ENCODE measurements around the gene SERPINB7. TPM values are rescaled to one million over a fixed set of nuclear protein-coding genes. Genes with fewer than 3 reads are reported as not detected.

SERPINB7 gene
- total RNA-seq, 2 experiments from 2014 or later = not detected

DNA sequence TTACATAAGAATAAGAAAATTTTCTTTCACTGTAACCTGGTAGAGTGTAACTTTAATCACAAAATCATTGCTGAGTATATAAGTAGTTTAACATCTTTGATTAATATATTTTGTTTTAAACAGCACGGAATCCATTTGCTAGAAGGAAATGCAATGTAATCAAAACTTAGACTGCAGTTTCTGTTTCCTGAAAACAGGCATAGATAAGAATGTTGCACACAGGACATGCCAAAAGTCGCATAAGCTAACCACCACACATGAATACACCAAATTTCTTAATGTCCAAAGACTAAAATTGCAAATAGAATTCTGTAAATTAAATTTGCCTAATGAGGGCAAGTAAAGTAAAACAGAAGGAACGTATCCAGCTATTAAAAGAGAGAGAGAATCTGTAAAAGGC, 61.2 kb downstream of the SERPINB7 start:
- H3K9me2 ChIP-seq (ENCODE audit: insufficient read depth, low read length) = no peaks in the 10 kb centered on the region
- no peaks in the 10 kb centered on the region for H3K36me3 ChIP-seq (ENCODE audit: insufficient read depth, low read length)
- DNase-seq (ENCODE audit: low spot score) = no peak
- H4K20me1 ChIP-seq (ENCODE audit: insufficient read depth, low read length) = no peaks in the 10 kb centered on the region
- no peaks in the 10 kb centered on the region for H3K79me2 ChIP-seq (ENCODE audit: insufficient read depth, low read depth, low read length)
- no peak overlapping the region for H3K27ac ChIP-seq (ENCODE audit: low read depth, low read length, poor library complexity, severe bottlenecking)
- POLR2A ChIA-PET = no interaction called here
- H3K4me3 ChIP-seq (ENCODE audit: low read depth, low read length, poor library complexity, severe bottlenecking) = no peak overlapping the region
- H3K9me3 ChIP-seq (ENCODE audit: low read length) = no peaks in the 10 kb centered on the region
- no peak overlapping the region for H2AFZ ChIP-seq (ENCODE audit: low read length)
- H3K4me1 ChIP-seq (ENCODE audit: insufficient read depth, low read length, poor library complexity, severe bottlenecking) = no peaks in the 10 kb centered on the region
- no peak overlapping the region for H3K4me2 ChIP-seq (ENCODE audit: low read length)
- CTCF ChIA-PET (ENCODE audit: unreplicated experiment) = no interaction called here
- no TSS peak for BruUV-seq (replicated peaks)
- intact Hi-C loops (cut with micrococcal nuclease; ENCODE audit: unreplicated experiment) = no loop called here
- TF ChIP-seq CTCF (conservative IDR thresholded peaks at IDR 0.05; ENCODE audit: low read length) (no peak), EZH2phosphoT487 (IDR thresholded peaks at IDR 0.05; ENCODE audit: borderline replicate concordance, low read depth, low read length) (no peak)

GRCh38 chr18:63837590-63837989, 62.4 kb downstream of the SERPINB7 start:
- ChIA-PET CTCF (ENCODE audit: unreplicated experiment) (no interaction called here), POLR2A (interaction anchor here (0.5 kb wide), 2 partner anchors 18 to 74 kb away, joined by 3 read pairs; no protein-coding TSS in a partner anchor)
- Histone ChIP-seq H3K36me3 (ENCODE audit: insufficient read depth, low read length) (no peaks in the 10 kb centered on the region), H3K9me2 (ENCODE audit: insufficient read depth, low read length) (no peaks in the 10 kb centered on the region), H4K20me1 (ENCODE audit: insufficient read depth, low read length) (no peaks in the 10 kb centered on the region), H3K4me2 (ENCODE audit: low read length) (no peak overlapping the region), H3K79me2 (ENCODE audit: insufficient read depth, low read depth, low read length) (no peaks in the 10 kb centered on the region), H3K27ac (ENCODE audit: low read depth, low read length, poor library complexity, severe bottlenecking) (no peak overlapping the region), H2AFZ (ENCODE audit: low read length) (no peak overlapping the region), H3K9me3 (ENCODE audit: low read length) (no peaks in the 10 kb centered on the region), H3K4me1 (ENCODE audit: insufficient read depth, low read length, poor library complexity, severe bottlenecking) (no peaks in the 10 kb centered on the region), H3K4me3 (ENCODE audit: low read depth, low read length, poor library complexity, severe bottlenecking) (no peak overlapping the region)
- no TSS peak for BruUV-seq (replicated peaks)
- no peak for TF ChIP-seq EZH2phosphoT487 (IDR thresholded peaks at IDR 0.05; ENCODE audit: borderline replicate concordance, low read depth, low read length)
- no peak for TF ChIP-seq CTCF (conservative IDR thresholded peaks at IDR 0.05; ENCODE audit: low read length)
- intact Hi-C loops (cut with micrococcal nuclease; ENCODE audit: unreplicated experiment) = no loop called here
- DNase-seq (ENCODE audit: low spot score) = no peak

DNA sequence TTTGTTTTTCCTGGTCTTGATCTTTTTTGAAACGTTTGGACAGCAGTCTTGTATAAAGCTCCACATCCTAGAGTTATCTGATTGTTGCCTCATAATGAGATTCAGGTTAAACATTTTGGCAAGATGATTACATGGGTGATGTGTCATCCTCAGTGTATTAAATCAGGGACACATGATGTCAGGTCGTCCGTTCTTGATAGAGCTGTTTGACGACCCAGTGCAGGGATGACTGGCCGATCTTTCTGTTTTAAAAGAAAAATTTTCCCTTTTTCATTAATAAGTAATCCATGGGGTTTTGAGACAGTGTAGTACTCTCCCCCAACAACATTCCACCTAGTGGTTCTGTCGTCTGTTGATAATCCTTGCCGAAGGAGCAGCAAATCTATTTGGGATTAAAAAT, 67.8 kb downstream of the SERPINB7 start:
- no peaks in the 10 kb centered on the region for H3K9me2 ChIP-seq (ENCODE audit: insufficient read depth, low read length)
- no TSS peak for BruUV-seq (replicated peaks)
- CTCF ChIA-PET (ENCODE audit: unreplicated experiment) = no interaction called here

More for the DNA sequence above, 67.8 kb downstream of the SERPINB7 start:
- Histone ChIP-seq H3K4me1 (ENCODE audit: insufficient read depth, low read length, poor library complexity, severe bottlenecking) (no peaks in the 10 kb centered on the region), H3K9me3 (ENCODE audit: low read length) (no peaks in the 10 kb centered on the region), H3K27ac (ENCODE audit: low read depth, low read length, poor library complexity, severe bottlenecking) (no peak overlapping the region), H3K79me2 (ENCODE audit: insufficient read depth, low read depth, low read length) (no peaks in the 10 kb centered on the region), H3K4me2 (ENCODE audit: low read length) (no peak overlapping the region), H3K36me3 (ENCODE audit: insufficient read depth, low read length) (no peaks in the 10 kb centered on the region), H4K20me1 (ENCODE audit: insufficient read depth, low read length) (no peaks in the 10 kb centered on the region), H3K4me3 (ENCODE audit: low read depth, low read length, poor library complexity, severe bottlenecking) (no peak overlapping the region), H2AFZ (ENCODE audit: low read length) (no peak overlapping the region)
- POLR2A ChIA-PET = interaction anchor here (0.6 to 0.7 kb wide), 3 partner anchors 11 to 1221 kb away, joined by 3 to 5 read pairs (median 3); no protein-coding TSS in a partner anchor
- DNase-seq (ENCODE audit: low spot score) = no peak
- TF ChIP-seq EZH2phosphoT487 (IDR thresholded peaks at IDR 0.05; ENCODE audit: borderline replicate concordance, low read depth, low read length) (no peak), CTCF (conservative IDR thresholded peaks at IDR 0.05; ENCODE audit: low read length) (no peak)
- intact Hi-C loops (cut with micrococcal nuclease; ENCODE audit: unreplicated experiment) = no loop called here

Measured in OCI-LY7 (cell line).